Left ventricle myocardium inferior (tissue), 1 donor: ENCODE measurements around the gene C3orf49. TPM values are rescaled to one million over a fixed set of nuclear protein-coding genes. Genes with fewer than 3 reads are reported as not detected.

Source experiments
- DNase-seq: peaks from one replicate; pipeline ENCODE4 v3.0.0-alpha.2; 2020
- H3K27ac ChIP-seq: fragments of 200-600 bp; replicated peaks from 2 replicates; pipeline ENCODE4 v1.8.0; 2021
- H3K27me3 ChIP-seq: fragments of 200-600 bp; 2 replicates; pipeline ENCODE4 v1.8.0; 2021; ENCODE audit warnings: low read depth
- H3K36me3 ChIP-seq: fragments of 200-600 bp; 2 replicates; pipeline ENCODE4 v1.8.0; 2021
- H3K4me1 ChIP-seq: fragments of 200-600 bp; 2 replicates; pipeline ENCODE4 v1.8.0; 2021
- H3K4me3 ChIP-seq: fragments of 200-600 bp; 2 replicates; pipeline ENCODE4 v1.8.0; 2021; ENCODE audit warnings: mild to moderate bottlenecking, moderate library complexity
- H3K9me3 ChIP-seq: fragments of 200-600 bp; replicated peaks from 2 replicates; pipeline ENCODE4 v1.8.0; 2021
- intact Hi-C: fragments of 100-400 bp; cut with micrococcal nuclease; formaldehyde crosslinking; loops from one replicate; pipeline ENCODE4 v1.11.0; 2022
- total RNA-seq: library from RNA; stranded (reverse); fragmentation: NEBNext Ultra II Directional; extraction: Animal tissue kit (Norgen Biotek cat#: 25700); gene quantifications from one replicate; pipeline ENCODE4 v1.2.1, GENCODE V29; 2021
- TF ChIP-seq, protein P1 (sequence below): fragments of 200-600 bp; IDR thresholded peaks from 2 replicates; pipeline ENCODE4 v1.8.0; 2021; ENCODE audit warnings: antibody characterized with exemption, mild to moderate bottlenecking, borderline replicate concordance
- donor health status: DM: no; HTN: yes; CAD: no; lungs with severe emphysema.

The C3orf49 gene
- total RNA-seq, 1 donor from 2014 or later, result not detected

DNA sequence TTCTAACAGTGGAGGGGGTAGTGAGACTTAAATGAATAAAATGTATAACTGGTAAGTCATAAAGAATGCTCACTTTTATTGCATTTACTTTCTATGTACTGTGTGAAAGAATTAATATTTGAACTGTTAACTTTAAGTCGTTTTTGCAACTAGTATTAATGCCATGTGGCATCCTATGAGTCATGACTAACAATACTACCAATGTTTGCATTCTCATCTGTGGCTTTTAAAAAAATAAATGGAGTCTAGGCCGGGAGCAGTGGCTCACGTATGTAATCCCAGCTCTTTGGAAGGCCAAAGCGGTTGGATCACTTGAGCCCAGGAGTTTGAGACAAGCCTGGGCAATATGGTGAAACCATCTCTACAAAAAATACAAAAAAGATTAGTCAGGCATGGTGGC is 5.2 kb downstream of the C3orf49 start:
- Histone ChIP-seq H3K36me3 (peaks cover 6% of the 10 kb centered on the region), H3K4me1 (no peaks in the 10 kb centered on the region), H3K27me3 (no peaks in the 10 kb centered on the region), H3K4me3 (no peak overlapping the region), H3K9me3 (no peaks in the 10 kb centered on the region), H3K27ac (no peak overlapping the region)
- intact Hi-C loops, result no loop called here
- TF ChIP-seq, protein P1, sequence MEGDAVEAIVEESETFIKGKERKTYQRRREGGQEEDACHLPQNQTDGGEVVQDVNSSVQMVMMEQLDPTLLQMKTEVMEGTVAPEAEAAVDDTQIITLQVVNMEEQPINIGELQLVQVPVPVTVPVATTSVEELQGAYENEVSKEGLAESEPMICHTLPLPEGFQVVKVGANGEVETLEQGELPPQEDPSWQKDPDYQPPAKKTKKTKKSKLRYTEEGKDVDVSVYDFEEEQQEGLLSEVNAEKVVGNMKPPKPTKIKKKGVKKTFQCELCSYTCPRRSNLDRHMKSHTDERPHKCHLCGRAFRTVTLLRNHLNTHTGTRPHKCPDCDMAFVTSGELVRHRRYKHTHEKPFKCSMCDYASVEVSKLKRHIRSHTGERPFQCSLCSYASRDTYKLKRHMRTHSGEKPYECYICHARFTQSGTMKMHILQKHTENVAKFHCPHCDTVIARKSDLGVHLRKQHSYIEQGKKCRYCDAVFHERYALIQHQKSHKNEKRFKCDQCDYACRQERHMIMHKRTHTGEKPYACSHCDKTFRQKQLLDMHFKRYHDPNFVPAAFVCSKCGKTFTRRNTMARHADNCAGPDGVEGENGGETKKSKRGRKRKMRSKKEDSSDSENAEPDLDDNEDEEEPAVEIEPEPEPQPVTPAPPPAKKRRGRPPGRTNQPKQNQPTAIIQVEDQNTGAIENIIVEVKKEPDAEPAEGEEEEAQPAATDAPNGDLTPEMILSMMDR, result no peak
- no peak for DNase-seq

- Histone ChIP-seq H3K4me1 (no peaks in the 10 kb centered on the region), H3K27ac (no peak overlapping the region), H3K27me3 (no peaks in the 10 kb centered on the region), H3K36me3 (peaks cover 67% of the 10 kb centered on the region), H3K9me3 (no peaks in the 10 kb centered on the region), H3K4me3 (no peak overlapping the region)
- intact Hi-C loops, result no loop called here
- DNase-seq, result no peak
- TF ChIP-seq, protein P1, result no peak
Observed at GRCh38 chr3:63830526-63830925, 11.4 kb downstream of the C3orf49 start.

DNA sequence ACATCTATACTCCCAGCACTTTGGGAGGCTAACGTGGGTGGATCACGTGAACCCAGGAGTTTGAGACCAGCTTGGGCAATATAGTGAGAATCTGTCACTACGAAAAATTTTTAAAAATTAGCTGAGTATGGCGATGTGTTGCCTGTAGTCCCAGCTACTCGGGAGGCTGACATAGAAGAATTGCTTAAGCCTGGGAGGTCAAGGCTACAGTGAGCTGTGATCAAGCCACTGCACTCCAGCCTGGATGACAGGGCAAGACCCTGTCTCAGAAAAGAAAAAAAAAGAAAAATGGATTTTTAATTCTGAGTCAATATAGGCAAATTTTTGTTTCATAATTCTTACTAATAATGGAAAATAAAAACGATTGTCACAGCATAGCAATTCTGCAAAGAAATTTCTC is 13.3 kb downstream of the C3orf49 start:
- intact Hi-C loops, result no loop called here
- Histone ChIP-seq H3K9me3 (no peaks in the 10 kb centered on the region), H3K27ac (no peak overlapping the region), H3K36me3 (peaks cover 75% of the 10 kb centered on the region), H3K4me1 (no peaks in the 10 kb centered on the region), H3K4me3 (no peak overlapping the region), H3K27me3 (no peaks in the 10 kb centered on the region)
- TF ChIP-seq, protein P1, result no peak
- DNase-seq, result no peak

DNA sequence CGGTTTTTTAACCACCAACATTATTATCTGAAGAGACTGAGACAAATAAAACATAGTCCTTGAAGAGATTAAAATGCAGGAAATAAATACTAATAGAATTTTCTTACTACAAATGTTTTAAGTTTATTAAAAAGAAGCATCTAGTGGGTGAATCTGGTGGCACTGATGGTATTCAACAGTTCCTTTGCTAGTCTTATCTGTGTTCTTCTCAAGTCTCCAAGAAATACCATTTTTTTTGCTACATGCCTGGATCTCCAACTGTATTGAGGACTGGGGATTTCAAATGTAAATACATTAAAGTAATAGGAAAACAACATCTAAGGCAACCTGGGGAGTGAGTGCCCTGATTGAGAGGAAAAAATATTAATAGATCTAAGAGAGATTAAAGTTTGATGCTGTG is 22.6 kb downstream of the C3orf49 start:
- TF ChIP-seq, protein P1, result no peak
- intact Hi-C loops, result no loop called here
- H3K36me3 ChIP-seq, result no peaks in the 10 kb centered on the region
- no peaks in the 10 kb centered on the region for H3K27me3 ChIP-seq
- H3K4me1 ChIP-seq, result peaks cover 9% of the 10 kb centered on the region
- H3K9me3 ChIP-seq, result peaks cover 6% of the 10 kb centered on the region
- no peak overlapping the region for H3K27ac ChIP-seq
- DNase-seq, result no peak
- no peak overlapping the region for H3K4me3 ChIP-seq

DNA sequence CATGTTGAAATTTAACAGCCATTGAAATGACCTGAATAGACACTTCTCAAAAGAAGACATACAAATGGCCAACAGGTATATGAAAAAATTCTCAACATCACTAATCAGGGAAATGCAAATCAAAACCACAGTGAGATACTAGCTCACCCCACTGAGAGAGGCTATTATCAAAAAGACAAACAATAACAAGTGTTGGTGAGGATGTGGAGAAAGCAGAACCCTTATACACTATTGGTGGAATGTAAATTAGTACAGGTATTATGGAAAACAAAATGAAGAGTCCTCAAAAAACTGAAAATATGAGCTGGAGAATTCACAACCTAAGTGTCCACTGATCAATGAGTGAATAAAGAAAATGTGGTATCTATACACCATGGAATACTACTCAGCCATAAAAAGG is 23.0 kb downstream of the C3orf49 start:
- no peak overlapping the region for H3K4me3 ChIP-seq
- TF ChIP-seq, protein P1, result no peak
- DNase-seq, result no peak
- H3K4me1 ChIP-seq, result peaks cover 9% of the 10 kb centered on the region
- no peaks in the 10 kb centered on the region for H3K36me3 ChIP-seq
- intact Hi-C loops, result no loop called here
- H3K27ac ChIP-seq, result no peak overlapping the region
- H3K9me3 ChIP-seq, result peaks cover 6% of the 10 kb centered on the region
- H3K27me3 ChIP-seq, result no peaks in the 10 kb centered on the region

- Histone ChIP-seq H3K4me3 (no peak overlapping the region), H3K36me3 (no peaks in the 10 kb centered on the region), H3K27ac (no peak overlapping the region), H3K9me3 (peaks cover 6% of the 10 kb centered on the region), H3K4me1 (peaks cover 9% of the 10 kb centered on the region), H3K27me3 (no peaks in the 10 kb centered on the region)
- TF ChIP-seq, protein P1, result no peak
- DNase-seq, result no peak
- intact Hi-C loops, result no loop called here
Observed at GRCh38 chr3:63845215-63845614, 26.1 kb downstream of the C3orf49 start.
